Kasumi-1 (cell line): ENCODE data around the gene ABCC10.
"Not testable (repeated sequence)": the region's sequence is repeated elsewhere in the genome, so short reads cannot be mapped to it uniquely, and the experiment has no call there.

Experiments used
- DNase-seq, 2 experiments: peaks; one replicate each; lab custom pipeline; 2025; lab: John Stamatoyannopoulos, UW

The ABCC10 gene

GRCh38 chr6:43412541-43412940, 14.8 kb upstream of the ABCC10 start:
- no peak for DNase-seq

GRCh38 chr6:43413002-43413401, 14.3 kb upstream of the ABCC10 start:
- no peak for DNase-seq

GRCh38 chr6:43415275-43415674, 12.1 kb upstream of the ABCC10 start:
- DNase-seq = not testable (repeated sequence)

- no peak for DNase-seq
These were observed 10.4 kb upstream of the ABCC10 start for GRCh38 chr6:43416935-43417334.

- no peak for DNase-seq
These were observed 7.2 kb upstream of the ABCC10 start for GRCh38 chr6:43420012-43420709.

- no peak for DNase-seq
These were observed 5.5 kb upstream of the ABCC10 start for GRCh38 chr6:43421831-43422230.

- DNase-seq = not testable (repeated sequence)
These were observed 2.3 kb upstream of the ABCC10 start for GRCh38 chr6:43425083-43425482.

GRCh38 chr6:43426928-43427405, 374 bp upstream of the ABCC10 start:
- no peak for DNase-seq

GRCh38 chr6:43428112-43428570, 800 bp downstream of the ABCC10 start:
- DNase-seq = peak in 1 of 2 experiments; percentile 21

GRCh38 chr6:43428874-43429273, 1.5 kb downstream of the ABCC10 start:
- no peak for DNase-seq

- no peak for DNase-seq
These were observed 4.9 kb downstream of the ABCC10 start for GRCh38 chr6:43432009-43432945.

- DNase-seq = no peak
These were observed 5.8 kb downstream of the ABCC10 start for GRCh38 chr6:43433148-43433547.

- DNase-seq = no peak
These were observed 6.9 kb downstream of the ABCC10 start for GRCh38 chr6:43434001-43434840.

- no peak for DNase-seq
These were observed 7.6 kb downstream of the ABCC10 start for GRCh38 chr6:43434943-43435342.

- DNase-seq = no peak
These were observed 8.5 kb downstream of the ABCC10 start for GRCh38 chr6:43435682-43436437.

GRCh38 chr6:43436577-43437282, 9.4 kb downstream of the ABCC10 start:
- no peak for DNase-seq

GRCh38 chr6:43437700-43438099, 10.4 kb downstream of the ABCC10 start:
- no peak for DNase-seq

- DNase-seq = no peak
These were observed 15.6 kb downstream of the ABCC10 start for GRCh38 chr6:43442935-43443334.

GRCh38 chr6:43444036-43444435, 16.7 kb downstream of the ABCC10 start:
- DNase-seq = no peak

- no peak for DNase-seq
These were observed 17.2 kb downstream of the ABCC10 start for GRCh38 chr6:43444582-43444981.

GRCh38 chr6:43445576-43445975, 18.2 kb downstream of the ABCC10 start:
- no peak for DNase-seq
